ENCODE data around the gene CLPSL2. TPM values are rescaled to one million over a fixed set of nuclear protein-coding genes. Genes with fewer than 3 reads are reported as not detected.

Gene CLPSL2, protein sequence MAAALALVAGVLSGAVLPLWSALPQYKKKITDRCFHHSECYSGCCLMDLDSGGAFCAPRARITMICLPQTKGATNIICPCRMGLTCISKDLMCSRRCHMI
- polyA plus RNA-seq (2012; ENCODE audit: low read depth, missing spikeins), result not detected

DNA sequence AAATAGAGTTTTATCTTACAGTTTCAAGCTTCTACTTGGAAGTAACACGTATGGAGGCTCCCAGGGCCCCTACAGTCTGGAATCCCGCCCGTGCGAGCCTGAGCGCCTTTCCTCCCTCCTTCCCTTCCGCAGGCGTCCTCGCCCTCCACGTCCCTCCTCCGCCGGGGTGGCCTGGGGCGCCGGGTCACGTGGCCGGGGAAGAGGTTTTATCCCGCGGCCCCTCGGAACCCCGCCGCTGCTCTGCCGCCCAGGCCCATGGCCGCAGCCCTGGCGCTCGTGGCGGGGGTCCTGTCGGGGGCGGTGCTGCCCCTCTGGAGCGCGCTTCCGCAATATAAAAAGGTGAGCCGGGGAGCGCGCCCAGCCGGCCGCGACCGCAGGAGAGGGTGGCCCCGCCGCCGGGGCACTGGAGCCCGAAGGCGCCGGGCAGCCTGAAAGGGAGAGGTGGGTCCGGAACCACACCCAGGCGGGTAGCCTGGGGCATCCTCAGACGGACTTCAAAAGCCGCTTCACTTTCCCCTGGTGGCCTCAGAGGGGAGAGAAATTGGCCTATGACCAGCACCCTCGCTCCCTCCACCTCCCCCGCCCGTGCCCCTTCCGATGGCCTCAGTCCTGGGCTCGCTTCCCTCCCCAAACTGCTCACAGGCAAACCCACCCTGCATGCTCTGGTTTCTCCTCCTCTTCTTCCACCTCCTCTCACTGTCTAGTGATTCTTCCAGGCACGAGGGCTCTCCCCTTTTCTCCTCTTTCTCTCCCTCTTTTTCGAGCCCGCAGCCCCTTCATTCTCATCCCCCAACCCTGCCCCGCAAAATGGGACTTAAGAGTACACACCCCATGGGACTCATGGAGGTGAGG lies at the start of gene CLPSL2:
CLPSL2 (plus strand) TSS at position 235 of the 852 bp plus-strand sequence; CDS start at position 256, 21 bp downstream.
- TF ChIP-seq POLR2AphosphoS5 (IDR thresholded peaks at IDR 0.05; ENCODE audit: low read depth, low read length) (no peak), TAF1 (IDR thresholded peaks at IDR 0.05; ENCODE audit: low read depth, low read length) (no peak), SPI1 (IDR thresholded peaks at IDR 0.05; ENCODE audit: low read depth, low read length) (no peak)
- DNase-seq (ENCODE audit: insufficient read length, low spot score) (no peak), FAIRE-seq (no peak)

DNA sequence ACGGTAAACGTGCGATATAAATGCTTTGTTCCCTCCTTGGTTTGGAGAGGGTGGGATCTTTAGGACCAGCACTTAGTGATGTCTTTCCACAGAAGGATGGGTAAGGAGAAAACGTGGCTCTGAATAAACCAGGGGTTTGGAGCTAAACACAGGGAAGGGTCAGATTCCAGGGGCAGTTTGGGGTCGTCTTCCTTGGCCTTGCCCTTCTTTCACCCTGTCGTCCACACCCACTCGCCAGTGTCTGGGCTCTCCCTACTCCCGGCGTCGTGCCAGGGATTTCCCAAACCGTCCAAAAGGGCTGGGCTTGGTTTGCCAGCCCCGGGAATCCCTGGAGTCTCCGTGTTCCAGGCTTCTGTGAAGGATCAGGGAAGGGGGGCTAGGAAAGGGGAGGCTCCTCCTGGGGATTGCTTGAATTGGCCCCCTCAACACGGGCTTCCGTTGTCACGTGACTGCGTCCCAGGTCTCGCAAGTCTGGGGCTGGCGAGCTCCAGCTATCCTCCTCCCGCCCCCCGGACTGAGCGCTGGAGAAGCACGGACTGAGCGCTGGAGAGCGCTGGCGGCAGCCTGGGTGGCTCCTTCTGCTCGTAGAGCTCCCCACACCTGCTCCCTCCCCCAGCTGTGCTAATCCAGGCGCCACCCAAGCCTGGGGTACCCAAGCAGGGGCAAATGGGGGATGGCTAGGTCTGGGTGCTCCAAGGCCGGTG lies 49.0 kb upstream of the CLPSL2 start:
- peak; percentile 41 for DNase-seq (ENCODE audit: insufficient read length, low spot score)
- no peak for TF ChIP-seq SPI1 (IDR thresholded peaks at IDR 0.05; ENCODE audit: low read depth, low read length)
- TF ChIP-seq POU2F2 (IDR thresholded peaks at IDR 0.05; ENCODE audit: low read depth, low read length), result no peak
- TF ChIP-seq POLR2AphosphoS5 (IDR thresholded peaks at IDR 0.05; ENCODE audit: low read depth, low read length), result no peak
- no peak for TF ChIP-seq TAF1 (IDR thresholded peaks at IDR 0.05; ENCODE audit: low read depth, low read length)
- no peak for TF ChIP-seq POLR2A (IDR thresholded peaks at IDR 0.05; ENCODE audit: low read depth, low read length)
- no peak for TF ChIP-seq PAX5 (IDR thresholded peaks at IDR 0.05; ENCODE audit: insufficient read depth, low read length, severe bottlenecking)
- FAIRE-seq, result no peak

DNA sequence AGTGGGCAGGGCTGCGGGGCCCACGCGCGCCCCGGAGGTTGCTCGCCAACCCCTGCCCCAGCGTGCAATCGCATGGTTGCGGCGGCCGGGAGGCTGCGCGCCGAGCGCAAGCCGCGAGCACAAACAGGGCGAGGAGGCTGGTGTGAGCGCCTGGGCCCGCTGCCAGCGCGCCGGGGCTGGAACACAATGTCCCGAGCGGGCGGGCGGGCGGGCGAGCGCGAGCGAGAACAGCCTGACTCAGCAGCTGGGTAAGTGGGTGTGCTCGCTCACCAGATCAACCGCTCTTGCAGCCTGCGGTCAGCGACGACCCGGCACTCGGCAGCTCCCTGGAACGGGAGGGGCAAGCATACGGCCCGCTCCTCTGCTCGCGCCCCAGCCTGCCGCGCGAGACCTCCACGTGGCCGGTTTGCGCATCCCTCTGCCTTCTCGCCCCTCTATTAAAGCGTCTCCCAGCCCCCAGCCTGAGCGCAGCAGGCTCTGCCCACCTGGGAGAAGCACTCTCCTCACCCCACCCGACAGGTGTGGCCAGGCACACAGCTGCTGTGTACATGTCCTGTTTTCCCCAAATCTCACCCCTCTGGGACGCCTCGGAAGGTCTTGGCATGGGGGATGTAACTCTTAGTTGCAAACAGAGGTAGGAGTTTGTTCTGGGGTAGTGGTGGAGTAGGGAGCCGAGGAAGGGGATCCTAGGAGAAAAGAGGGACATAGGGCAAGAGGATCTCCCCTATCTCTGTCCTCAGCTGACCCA lies 48.3 kb upstream of the CLPSL2 start:
- no peak for TF ChIP-seq SPI1 (IDR thresholded peaks at IDR 0.05; ENCODE audit: low read depth, low read length)
- peak; percentile 4 for TF ChIP-seq PAX5 (IDR thresholded peaks at IDR 0.05; ENCODE audit: insufficient read depth, low read length, severe bottlenecking)
- DNase-seq (ENCODE audit: insufficient read length, low spot score) (peak; percentile 84), FAIRE-seq (peak; percentile 92)

DNA sequence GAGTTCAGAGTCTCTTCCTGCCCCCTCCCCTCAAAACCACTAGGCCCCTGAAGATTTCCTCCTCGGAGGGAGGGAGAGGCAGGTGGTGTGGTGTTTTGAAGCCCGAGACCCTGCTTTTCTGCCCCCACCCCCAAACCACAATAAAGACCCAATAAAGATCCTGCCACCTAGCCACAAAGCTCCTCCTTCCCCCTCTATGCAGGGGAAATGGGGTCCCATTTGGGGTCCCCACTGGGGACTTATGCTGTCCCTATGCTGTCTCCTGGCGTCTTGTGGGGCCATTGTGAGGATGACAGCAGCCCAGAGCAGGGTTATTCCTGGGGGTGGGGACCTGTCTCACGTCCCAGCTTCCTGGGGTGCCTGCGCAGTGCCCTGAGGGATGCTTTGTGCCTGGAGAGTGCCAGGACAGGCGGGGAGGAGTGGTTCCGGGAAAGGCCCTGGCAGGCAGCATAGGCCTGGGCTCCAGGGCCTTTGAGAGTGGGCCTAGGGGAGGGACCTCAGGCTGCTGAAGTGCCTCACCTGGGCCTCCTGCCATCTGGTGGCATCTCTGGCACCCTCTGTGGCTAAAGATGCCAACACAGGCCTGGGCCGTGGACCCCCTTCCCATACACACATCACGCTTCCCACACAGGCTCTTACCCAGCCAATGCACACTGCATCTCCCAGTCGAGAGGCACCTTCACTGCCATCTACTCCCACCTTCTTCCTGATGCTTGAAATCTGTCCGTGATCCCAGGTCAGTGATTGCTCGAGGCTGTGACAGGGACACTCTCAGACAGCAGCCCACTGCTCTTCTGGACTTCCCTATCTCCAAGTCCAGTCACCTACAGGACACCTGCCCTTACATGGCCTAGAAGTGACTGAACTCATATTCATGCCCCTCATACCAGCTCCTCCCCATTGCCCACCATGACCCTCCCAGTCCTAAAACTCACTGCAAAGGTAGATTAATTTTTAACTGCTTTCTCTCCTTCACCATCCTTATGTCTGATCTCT lies 47.4 kb upstream of the CLPSL2 start:
- TF ChIP-seq TAF1 (IDR thresholded peaks at IDR 0.05; ENCODE audit: low read depth, low read length) (no peak), POU2F2 (IDR thresholded peaks at IDR 0.05; ENCODE audit: low read depth, low read length) (no peak), POLR2AphosphoS5 (IDR thresholded peaks at IDR 0.05; ENCODE audit: low read depth, low read length) (no peak), SPI1 (IDR thresholded peaks at IDR 0.05; ENCODE audit: low read depth, low read length) (no peak), POLR2A (IDR thresholded peaks at IDR 0.05; ENCODE audit: low read depth, low read length) (no peak), PAX5 (IDR thresholded peaks at IDR 0.05; ENCODE audit: insufficient read depth, low read length, severe bottlenecking) (no peak)
- DNase-seq (ENCODE audit: insufficient read length, low spot score) (no peak), FAIRE-seq (no peak)

DNA sequence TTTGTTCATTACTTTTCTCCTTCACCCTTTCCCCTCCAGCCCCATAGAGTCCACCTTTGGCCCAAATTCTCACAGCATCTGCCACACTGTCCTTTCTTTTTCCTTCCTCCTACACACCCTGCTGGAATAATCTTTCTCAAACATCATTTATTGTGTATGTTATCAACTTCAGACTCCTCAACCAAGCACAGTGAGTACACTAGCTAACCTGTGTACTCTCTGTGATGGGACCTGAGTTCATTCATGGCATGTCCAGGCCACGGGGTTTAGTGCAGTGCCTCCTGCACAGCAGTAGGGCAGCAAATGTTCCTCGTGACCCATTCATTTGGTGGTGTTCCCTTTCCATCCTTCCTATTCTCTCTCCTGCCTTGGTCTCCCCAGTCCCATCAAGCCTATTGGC lies 46.7 kb upstream of the CLPSL2 start:
- FAIRE-seq (no peak), DNase-seq (ENCODE audit: insufficient read length, low spot score) (no peak)
- no peak for TF ChIP-seq TAF1 (IDR thresholded peaks at IDR 0.05; ENCODE audit: low read depth, low read length)
- no peak for TF ChIP-seq POU2F2 (IDR thresholded peaks at IDR 0.05; ENCODE audit: low read depth, low read length)
- no peak for TF ChIP-seq PAX5 (IDR thresholded peaks at IDR 0.05; ENCODE audit: insufficient read depth, low read length, severe bottlenecking)
- TF ChIP-seq POLR2AphosphoS5 (IDR thresholded peaks at IDR 0.05; ENCODE audit: low read depth, low read length), result no peak
- no peak for TF ChIP-seq SPI1 (IDR thresholded peaks at IDR 0.05; ENCODE audit: low read depth, low read length)
- no peak for TF ChIP-seq POLR2A (IDR thresholded peaks at IDR 0.05; ENCODE audit: low read depth, low read length)

DNA sequence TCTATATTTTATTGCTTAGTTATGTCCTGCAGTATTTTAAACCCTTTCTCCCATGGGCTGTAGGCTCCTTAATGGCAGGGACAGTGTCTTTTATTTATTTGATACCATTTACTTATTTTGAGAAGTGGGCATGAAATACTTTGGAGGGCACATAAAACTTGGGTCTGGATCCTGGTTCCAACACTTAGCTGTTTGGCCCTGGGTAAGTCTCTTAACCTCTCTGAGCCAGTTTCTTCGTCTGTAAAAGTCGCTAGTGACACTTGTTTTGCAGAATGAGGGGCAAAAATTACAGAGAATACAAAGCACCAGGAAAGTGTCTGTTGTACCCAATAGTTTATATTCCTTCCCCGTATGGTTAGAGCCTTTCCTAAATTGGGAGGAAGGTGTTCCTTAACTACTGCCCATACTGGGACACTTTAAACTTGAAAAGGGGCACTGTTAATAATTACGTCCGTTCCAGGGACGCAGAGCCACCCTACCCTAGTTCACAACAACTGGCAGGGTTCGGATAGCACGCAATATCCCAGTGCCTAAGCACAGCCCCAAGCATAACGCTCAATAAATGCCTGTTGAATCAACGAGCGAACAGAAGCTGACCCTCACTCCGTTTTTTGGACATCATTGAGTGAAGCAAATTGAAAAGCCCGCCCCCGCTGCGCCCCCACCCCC lies 45.5 kb upstream of the CLPSL2 start:
- FAIRE-seq (no peak), DNase-seq (ENCODE audit: insufficient read length, low spot score) (no peak)
- TF ChIP-seq POU2F2 (IDR thresholded peaks at IDR 0.05; ENCODE audit: low read depth, low read length), result no peak
- no peak for TF ChIP-seq TAF1 (IDR thresholded peaks at IDR 0.05; ENCODE audit: low read depth, low read length)
- TF ChIP-seq POLR2A (IDR thresholded peaks at IDR 0.05; ENCODE audit: low read depth, low read length), result no peak
- TF ChIP-seq SPI1 (IDR thresholded peaks at IDR 0.05; ENCODE audit: low read depth, low read length), result no peak
- no peak for TF ChIP-seq PAX5 (IDR thresholded peaks at IDR 0.05; ENCODE audit: insufficient read depth, low read length, severe bottlenecking)
- TF ChIP-seq POLR2AphosphoS5 (IDR thresholded peaks at IDR 0.05; ENCODE audit: low read depth, low read length), result no peak

DNA sequence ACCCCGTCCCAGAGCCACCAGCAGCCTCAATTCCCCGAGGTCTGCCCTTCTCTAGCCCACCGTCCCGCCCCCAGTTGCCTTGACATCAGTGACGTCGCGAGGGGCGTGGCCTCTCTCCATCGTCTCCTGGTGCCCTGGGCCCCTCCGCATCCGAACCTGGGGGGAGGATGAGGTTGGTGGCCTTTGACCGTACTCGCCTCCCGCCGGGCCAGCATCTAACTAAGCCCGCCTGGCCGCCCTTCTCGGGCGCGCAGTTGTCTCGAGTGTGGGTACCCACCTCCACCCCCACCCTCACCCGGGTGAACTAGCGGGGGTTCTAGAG lies 45.0 kb upstream of the CLPSL2 start:
- FAIRE-seq (peak; percentile 90), DNase-seq (ENCODE audit: insufficient read length, low spot score) (peak; percentile 88)
- TF ChIP-seq POLR2AphosphoS5 (IDR thresholded peaks at IDR 0.05; ENCODE audit: low read depth, low read length) (peak; percentile 75), POLR2A (IDR thresholded peaks at IDR 0.05; ENCODE audit: low read depth, low read length) (peak; percentile 58), SPI1 (IDR thresholded peaks at IDR 0.05; ENCODE audit: low read depth, low read length) (no peak), POU2F2 (IDR thresholded peaks at IDR 0.05; ENCODE audit: low read depth, low read length) (no peak), TAF1 (IDR thresholded peaks at IDR 0.05; ENCODE audit: low read depth, low read length) (peak; percentile 20)

Measured in GM12891 (cell line).